HG03571 (cell line): Measurements from ENCODE around the gene RBM10.
"Not testable (repeated sequence)": the region's sequence is repeated elsewhere in the genome, so short reads cannot be mapped to it uniquely, and the experiment has no call there.

Source experiments
- ATAC-seq: cut with Tn5 transposase; IDR thresholded peaks from one replicate; pipeline ENCODE4 v1.9.1; 2021; ENCODE audit not compliant: unreplicated experiment

RBM10 gene

GRCh38 chrX:47144626-47145394 is at the start of gene RBM10, which contains the start of gene NDUFB11:
Gene RBM10 (plus strand): TSS chrX:47145221. CDS start chrX:47147482, 2,261 bp downstream.
Gene NDUFB11 (minus strand): TSS chrX:47144702. CDS start chrX:47144679, 23 bp downstream.
- peak; percentile 80 for ATAC-seq

GRCh38 chrX:47097018-47097417 is 48.0 kb upstream of the RBM10 start:
- ATAC-seq, result no peak

DNA sequence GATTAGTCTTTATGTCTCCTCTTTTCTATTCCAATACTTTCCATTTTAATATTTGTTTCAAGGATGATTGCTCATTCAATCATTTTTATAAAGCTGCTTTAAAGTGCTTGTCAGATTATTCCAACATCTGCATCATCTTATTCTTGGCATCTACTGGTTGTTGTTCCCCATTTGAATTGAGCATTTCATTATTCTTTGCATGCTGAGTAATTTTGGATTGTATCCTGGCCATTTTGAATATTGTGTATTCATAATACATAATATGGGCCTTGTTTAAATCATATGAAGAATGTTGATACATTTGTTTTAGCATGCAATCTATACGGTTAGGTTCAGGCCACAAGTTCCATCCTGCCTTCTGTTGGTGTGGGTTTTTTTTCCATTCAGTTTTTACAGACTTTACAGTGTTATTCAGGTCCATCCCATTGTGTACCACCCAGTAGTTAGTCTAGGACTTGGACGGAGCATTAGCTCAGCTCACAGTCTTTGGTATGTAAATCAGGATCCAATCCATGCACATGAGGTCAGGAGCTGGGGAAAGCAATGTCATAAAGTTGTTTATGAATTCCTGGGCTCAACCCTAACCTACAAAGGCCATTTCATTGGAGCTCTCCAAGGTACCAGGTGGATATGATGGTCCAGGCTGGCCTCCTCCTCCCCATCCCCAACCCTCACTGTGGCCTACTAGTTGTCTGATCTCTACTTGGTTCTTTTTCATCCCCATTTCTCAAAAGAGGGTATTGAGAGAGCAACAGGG is 46.5 kb upstream of the RBM10 start:
- no peak for ATAC-seq

DNA sequence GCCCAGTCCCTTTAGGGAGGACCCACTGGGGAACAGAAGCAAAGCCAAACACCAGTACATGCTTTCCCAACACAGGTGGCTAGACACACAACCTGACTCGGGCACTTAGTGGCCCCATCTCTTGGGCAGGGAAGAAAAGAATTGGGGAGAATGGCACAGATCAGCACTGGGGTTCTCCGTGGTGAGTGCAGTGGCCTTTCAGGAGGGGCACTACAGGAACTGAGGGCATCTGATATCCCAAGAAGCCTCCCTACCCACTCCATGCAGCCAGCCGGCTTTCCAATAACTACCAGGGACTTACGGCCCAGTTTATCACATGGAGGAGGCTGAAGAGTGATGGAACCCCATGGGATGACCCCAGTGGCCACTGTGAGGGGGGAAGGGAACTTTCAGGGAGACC is 43.8 kb upstream of the RBM10 start:
- no peak for ATAC-seq

DNA sequence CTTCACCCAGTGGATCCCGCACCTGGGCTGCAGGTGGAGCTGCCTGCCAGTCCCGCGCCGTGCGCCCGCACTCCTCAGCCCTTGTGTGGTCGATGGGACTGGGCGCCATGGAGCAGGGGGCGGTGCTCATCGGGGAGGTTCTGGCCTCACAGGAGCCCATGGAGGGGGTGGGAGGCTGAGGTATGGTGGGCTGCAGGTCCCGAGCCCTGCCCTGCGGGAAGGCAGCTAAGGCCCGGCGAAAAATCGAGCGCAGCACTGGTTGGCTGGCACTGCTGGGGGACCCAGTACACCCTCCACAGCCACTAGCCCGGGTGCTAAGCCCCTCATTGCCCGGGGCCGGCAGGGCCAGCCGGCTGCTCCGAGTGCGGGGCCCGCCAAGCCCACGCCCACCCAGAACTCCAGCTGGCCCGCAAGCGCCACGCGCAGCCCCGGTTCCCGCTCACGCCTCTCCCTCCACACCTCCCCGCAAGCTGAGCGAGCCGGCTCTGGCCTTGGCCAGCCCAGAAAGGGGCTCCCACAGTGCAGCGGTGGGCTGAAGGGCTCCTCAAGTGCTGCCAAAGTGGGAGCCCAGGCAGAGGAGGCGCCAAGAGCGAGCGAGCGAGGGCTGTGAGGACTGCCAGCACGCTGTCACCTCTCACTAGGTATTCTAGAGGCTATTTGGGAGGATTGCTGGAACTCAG is 33.9 kb upstream of the RBM10 start:
- ATAC-seq, result not testable (repeated sequence)

GRCh38 chrX:47112316-47112954 is 32.6 kb upstream of the RBM10 start:
- ATAC-seq, result no peak

DNA sequence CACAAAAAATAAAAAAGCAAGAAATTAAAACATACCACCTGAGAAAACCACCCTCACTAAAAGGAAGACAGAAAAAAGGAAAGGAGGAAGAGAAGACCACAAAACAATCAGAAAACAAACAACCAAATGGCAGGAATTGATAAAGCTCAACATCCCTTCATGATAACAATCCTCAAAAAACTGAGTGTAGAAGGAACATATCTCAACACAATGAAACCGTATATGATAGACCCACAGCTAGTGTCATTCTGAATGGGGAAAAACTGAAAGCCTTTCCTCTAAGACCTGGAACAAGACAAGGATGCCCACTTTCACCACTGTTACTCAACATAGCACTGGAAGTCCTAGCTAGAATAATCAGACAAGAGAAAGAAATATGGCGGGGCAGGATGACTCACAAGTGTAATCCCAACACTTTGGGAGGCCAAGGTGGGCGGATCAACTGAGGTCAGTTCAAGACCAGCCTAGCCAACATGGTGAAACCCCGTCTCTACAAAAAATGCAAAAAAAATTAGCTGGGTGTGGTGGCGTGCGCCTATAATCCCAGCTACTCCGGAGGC is 28.4 kb upstream of the RBM10 start:
- ATAC-seq, result not testable (repeated sequence)

DNA sequence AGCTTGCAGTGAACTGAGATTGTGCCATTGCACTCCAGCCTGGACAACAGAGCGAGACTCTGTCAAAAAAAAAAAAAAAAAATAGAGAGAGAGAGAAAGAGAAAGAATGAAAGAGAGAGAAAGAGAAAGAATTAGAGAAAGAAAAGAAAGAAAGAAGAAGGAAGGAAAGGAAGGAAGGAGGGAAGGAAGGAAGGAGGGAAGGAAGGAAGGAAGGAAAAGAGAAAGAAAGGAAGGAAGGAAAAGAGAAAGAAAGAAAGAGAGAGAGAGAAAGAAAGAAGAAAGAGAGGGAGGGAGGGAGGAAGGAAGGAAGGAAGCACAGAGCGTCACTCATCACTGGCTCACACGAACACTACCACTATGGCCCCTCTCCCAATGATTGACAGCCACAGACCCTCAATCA is 20.6 kb upstream of the RBM10 start:
- not testable (repeated sequence) for ATAC-seq

- ATAC-seq, result peak; percentile 98
These were observed 15.7 kb upstream of the RBM10 start for GRCh38 chrX:47129157-47129898.

DNA sequence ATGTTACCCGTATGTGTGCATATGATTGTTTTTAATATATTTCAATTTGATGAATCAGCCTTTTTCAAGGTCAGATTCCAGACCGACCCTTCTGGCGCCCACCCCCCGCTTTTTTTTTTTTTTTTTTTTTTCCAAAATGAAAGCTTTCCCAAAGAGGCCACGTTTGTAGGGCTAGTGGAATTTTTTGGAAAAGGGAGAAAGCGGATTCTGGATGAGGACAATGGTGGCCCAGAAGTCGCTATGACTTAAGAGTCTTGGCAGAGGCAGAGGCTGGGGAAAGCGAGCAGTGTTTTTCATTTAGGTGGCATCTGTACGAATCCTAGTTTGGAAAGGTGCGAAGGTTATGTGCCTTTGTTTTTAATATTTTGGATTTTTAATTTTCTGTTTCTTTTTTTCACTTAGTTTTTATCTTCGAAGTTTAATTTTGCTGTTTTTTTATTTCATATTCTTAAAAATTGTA is 15.1 kb upstream of the RBM10 start:
- no peak for ATAC-seq

- no peak for ATAC-seq
These were observed 11.5 kb upstream of the RBM10 start for GRCh38 chrX:47133493-47133892.

- ATAC-seq, result not testable (repeated sequence)
These were observed 9.4 kb upstream of the RBM10 start for GRCh38 chrX:47135650-47136049.

DNA sequence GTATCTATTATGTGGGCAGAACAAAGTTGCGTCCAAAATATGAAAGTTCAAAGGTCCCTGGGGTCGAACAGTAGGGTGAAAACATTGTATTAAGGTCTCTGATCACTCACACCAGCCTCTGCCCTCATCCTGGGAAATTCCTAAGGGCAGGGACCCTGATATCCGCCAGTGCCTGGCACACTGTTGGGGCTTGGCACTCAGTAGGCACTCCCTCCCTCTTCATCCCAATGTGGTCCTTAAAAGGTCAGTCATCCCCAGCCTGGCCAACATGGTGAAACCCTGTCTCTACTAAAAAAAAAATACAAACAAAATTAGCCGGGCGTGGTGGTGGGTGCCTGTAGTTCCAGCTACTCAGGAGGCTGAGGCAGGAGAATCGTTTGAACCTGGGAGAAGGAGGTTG is 6.8 kb upstream of the RBM10 start:
- ATAC-seq, result no peak

- ATAC-seq, result peak; percentile 4
These were observed 961 bp upstream of the RBM10 start for GRCh38 chrX:47143894-47144625.

DNA sequence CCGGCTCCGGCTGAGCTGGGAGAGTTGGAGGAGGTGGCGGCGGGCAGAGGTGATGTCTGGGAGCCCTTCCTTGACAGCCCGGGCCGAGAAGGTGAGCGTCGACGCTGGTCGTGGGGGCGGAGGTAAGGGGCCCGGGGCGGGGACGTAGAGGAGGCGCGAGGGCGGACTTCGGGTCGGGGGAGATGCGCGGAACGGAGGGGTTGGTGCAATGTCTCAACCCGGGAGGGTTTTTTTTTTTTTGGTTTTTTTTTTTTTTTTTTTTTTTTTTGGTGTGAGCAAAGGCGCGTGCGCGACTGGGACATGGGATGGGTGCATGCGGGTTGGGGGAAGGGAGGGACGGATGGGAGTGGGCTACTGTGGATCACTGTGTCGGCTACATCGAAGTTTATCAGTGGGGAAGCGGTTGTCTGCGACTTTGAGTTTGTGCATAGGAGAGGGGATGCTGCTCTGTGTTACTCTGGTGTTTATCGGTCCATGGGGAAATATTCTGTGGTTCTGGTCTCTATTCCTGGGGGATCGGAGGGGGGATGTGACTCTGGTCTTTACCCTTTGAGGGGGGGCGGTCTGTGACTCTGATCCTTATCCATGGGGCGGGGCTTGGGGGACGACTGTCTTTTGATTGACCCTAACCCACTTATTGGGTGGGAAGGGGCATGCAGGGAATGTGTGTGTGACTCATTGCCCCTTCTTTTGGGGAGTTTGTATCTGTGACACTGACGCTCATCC is 537 bp downstream of the RBM10 start:
- ATAC-seq, result peak; percentile 10

DNA sequence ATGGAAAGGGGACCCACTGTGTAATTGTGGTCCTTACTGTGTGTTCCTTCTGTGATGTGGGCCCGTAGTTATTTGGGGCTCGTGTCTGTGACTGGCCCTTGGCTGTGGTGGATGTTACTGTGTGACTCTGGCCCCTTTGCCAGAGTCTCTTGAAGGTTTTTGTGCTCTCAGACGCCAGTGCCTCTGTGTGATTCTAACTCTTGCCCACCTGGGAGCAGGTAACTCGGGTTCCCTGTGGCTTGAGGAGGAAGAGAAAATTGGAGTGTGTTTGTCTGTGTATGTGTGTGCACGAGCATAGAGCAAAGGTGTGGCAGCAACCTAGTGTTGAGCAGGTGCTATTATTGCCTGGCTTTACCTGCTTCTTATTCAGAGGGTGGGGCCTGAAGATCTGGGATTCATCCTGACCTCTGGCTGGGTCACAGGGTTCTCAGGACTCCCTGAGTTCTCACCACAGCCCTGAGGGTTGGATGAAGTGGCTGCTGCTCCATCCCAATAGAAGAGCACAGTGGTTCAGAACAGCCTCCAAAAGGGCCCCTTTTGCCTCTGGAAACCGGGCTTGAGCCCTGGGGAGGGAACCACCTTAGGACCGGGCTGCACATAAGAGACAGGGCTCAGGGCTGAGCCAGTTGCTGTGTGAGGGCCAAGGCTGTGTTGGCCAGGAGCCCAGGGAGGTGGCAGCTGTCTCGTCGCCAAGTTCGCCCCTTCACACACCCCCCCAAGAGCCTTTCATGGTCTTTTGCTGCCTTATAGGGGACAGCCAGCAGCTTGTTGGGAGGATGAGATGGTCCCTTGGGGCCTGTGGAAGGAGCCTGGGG is 1.3 kb downstream of the RBM10 start:
- ATAC-seq, result no peak

DNA sequence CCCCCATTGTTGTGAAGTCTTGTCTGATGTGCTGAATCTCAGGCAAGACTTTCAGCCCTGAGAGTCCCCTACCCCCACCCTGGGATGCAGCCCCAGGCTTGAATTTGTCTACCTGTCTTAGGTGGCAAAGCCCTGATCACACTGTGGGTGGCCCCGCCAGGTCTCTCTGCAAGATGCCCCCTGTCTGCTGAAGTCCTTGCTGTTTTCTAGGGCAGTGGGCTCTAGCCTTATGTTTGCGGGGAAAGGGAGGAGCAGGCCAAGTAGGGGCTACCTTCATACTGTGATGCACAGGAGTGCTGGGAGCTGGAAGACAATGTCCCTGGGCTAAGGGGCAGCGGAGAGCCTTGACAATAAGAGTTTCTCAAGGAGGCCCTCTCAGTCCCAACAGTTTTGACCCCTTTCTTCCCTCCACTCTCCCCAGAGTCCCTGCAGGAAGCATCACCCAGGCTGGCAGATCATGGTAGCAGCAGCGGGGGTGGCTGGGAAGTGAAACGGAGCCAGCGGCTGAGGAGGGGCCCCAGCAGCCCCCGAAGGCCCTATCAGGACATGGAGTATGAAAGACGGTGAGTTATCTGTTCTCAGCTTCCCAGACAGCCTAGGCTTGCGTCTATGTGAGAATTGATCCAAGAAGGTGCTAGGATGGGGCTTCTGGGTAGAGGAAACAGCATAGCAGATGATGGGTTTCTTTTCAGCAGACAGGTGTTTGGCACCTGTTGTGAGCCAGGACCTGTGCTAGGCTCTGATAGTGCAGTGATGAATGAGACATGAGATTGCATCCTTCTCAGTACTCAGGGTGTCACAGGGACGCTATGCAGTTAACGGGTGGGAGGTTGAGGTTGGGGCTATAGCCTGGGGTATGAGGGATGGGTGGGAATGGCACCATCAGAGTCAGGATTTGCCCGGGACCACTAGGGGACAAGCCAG is 2.2 kb downstream of the RBM10 start:
- no peak for ATAC-seq
